Neutrophil (primary cell): ENCODE data around the gene FAM174C.
"Not testable (repeated sequence)": the region's sequence is repeated elsewhere in the genome, so short reads cannot be mapped to it uniquely, and the experiment has no call there.

ENCODE experiments used
- H3K27ac ChIP-seq: fragments of 200-600 bp; sonication (generic); 2 replicates; pipeline ENCODE4 v1.5.1; 2016; ENCODE audit warnings: mild to moderate bottlenecking, moderate library complexity
- H3K27me3 ChIP-seq: fragments of 200-600 bp; sonication (generic); 2 replicates; pipeline ENCODE4 v1.6.0; 2016; ENCODE audit warnings: mild to moderate bottlenecking
- H3K36me3 ChIP-seq: fragments of 200-600 bp; sonication (generic); 2 replicates; pipeline ENCODE4 v1.5.1; 2017
- H3K4me1 ChIP-seq, 2 experiments: fragments of 200-600 bp in 1 of 2; sonication (generic) in 1 of 2; 1 replicate in 1 of 2; 2 replicates in 1 of 2; pipeline versions ENCODE4 v1.5.1 to v1.6.1; 2013 to 2016; ENCODE audit warnings: low read depth in 1 of 2, low read length in 1 of 2, mild to moderate bottlenecking in 1 of 2, moderate library complexity in 1 of 2; ENCODE audit not compliant: control insufficient read depth in 1 of 2, insufficient read depth in 1 of 2
- H3K4me3 ChIP-seq, 2 experiments: fragments of 200-600 bp in 1 of 2; sonication (generic) in 1 of 2; 1 replicate in 1 of 2; 2 replicates in 1 of 2; pipeline ENCODE4 v1.5.1; 2013 to 2016; ENCODE audit warnings: low read depth in 1 of 2, low read length in 1 of 2, mild to moderate bottlenecking in 1 of 2, moderate library complexity in 1 of 2
- H3K9me3 ChIP-seq: fragments of 200-600 bp; sonication (generic); 2 replicates; pipeline ENCODE4 v1.5.1; 2016
- TF ChIP-seq, protein P1 (sequence below): fragments of 200-600 bp; sonication (generic); IDR thresholded peaks from 2 replicates; pipeline ENCODE4 v1.5.1; 2016; ENCODE audit warnings: antibody characterized with exemption

Gene FAM174C

DNA sequence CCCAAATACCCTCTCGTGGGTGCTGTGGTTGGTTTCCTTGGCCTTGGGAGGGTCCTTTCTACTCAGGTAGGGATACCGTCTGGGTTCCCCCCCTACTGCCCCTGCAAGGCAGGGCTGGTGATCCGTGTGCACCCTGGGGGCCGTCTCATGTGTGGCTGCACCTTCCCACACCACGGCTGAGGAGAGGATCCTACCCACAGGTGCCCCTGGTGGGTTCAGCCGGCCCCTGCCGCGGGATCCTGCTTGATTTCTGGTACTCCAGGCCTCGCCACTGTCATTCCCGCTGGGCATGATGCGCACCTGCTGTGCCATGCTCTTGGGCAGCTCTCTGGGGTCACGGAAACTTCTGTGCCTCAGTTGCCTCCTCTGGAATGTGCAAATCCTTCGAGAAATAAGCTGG, 41.1 kb downstream of the FAM174C start:
- peaks cover 0 to 5% of the 10 kb centered on the region in 2 experiments for H3K4me1 ChIP-seq
- peaks cover 77% of the 10 kb centered on the region for H3K27me3 ChIP-seq
- no peak overlapping the region for H3K4me3 ChIP-seq
- H3K9me3 ChIP-seq = no peaks in the 10 kb centered on the region
- H3K27ac ChIP-seq = no peak overlapping the region
- no peaks in the 10 kb centered on the region for H3K36me3 ChIP-seq
- TF ChIP-seq, protein P1, sequence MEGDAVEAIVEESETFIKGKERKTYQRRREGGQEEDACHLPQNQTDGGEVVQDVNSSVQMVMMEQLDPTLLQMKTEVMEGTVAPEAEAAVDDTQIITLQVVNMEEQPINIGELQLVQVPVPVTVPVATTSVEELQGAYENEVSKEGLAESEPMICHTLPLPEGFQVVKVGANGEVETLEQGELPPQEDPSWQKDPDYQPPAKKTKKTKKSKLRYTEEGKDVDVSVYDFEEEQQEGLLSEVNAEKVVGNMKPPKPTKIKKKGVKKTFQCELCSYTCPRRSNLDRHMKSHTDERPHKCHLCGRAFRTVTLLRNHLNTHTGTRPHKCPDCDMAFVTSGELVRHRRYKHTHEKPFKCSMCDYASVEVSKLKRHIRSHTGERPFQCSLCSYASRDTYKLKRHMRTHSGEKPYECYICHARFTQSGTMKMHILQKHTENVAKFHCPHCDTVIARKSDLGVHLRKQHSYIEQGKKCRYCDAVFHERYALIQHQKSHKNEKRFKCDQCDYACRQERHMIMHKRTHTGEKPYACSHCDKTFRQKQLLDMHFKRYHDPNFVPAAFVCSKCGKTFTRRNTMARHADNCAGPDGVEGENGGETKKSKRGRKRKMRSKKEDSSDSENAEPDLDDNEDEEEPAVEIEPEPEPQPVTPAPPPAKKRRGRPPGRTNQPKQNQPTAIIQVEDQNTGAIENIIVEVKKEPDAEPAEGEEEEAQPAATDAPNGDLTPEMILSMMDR = no peak

DNA sequence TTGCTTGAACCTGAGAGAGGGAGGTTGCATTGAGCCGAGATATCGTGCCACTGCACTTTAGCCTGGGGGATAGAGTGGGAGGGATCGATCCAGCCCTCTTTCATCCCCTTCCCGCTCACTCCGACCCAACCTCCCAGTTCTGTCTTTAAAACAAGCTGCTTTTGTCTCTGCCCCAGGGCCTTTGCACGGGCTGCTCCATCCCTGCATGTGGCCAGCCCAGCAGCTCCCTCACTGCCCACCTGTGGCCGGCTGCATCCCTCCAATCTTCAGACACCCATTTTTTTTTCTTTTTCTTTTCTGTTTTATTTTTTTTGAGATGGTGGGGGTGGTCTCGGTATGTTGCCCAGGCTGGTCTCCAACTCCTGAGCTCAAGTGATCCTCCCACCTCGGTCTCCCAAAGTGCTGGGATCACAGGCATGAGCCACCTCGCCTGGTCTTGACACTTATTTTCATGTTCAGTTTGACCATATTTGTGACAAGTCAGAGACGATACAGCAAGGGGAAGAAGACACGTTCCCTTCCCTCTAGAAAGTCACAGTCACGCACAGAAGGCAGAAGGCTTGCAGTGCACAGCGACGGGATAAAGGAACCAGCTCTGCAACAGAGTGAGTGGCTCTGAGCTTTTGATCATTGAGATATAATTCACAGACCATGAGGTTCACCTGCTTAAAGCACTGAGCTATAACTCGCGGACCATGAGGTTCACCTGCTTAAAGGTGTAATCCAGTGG, 42.1 kb downstream of the FAM174C start:
- H3K27ac ChIP-seq = no peak overlapping the region
- TF ChIP-seq, protein P1 = no peak
- no peak overlapping the region for H3K4me3 ChIP-seq
- no peaks in the 10 kb centered on the region for H3K36me3 ChIP-seq
- peaks cover 0 to 5% of the 10 kb centered on the region in 2 experiments for H3K4me1 ChIP-seq
- no peaks in the 10 kb centered on the region for H3K9me3 ChIP-seq
- H3K27me3 ChIP-seq = peaks cover 87% of the 10 kb centered on the region

DNA sequence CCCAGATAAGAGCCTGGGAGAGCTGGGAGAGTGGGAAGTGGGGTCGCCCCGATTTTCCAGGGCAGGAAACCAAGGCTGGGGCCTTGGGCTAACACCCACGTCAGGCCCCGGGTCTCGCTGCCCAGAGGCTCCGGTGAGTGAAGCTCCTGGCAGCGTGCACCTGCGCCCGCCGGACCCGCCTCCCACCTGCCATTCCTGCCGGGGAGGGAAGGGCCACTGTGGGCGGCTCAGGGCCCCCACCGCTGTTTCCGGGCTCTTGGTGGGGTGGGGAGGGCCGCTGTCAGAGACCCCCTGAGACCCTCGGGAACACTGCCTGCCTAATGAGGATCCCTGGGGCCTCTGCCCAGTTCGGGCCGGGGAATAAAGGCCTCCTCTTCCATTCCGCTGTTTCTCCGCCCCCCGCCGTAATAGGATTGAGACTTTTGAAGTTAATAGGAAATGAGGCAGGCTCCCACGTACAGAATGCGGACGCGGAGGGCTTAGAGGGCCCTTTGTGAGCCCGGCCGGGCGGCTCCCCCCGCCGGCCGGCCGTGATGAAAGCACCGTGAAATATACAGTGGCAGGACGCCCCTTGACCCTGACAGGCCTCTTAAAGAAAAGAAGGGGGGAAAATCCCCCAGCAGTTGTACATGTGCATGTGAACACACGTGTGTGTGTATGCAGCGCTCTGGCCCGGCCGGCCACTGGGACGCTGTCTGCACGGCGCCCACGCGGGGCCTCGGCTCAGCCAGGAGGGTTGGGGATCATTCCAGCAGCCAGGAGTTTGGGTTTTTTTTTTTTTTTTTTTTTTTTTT, 43.5 kb downstream of the FAM174C start:
- no peak overlapping the region for H3K27ac ChIP-seq
- TF ChIP-seq, protein P1 = no peak
- no peak overlapping the region for H3K4me3 ChIP-seq
- peaks cover 91% of the 10 kb centered on the region for H3K27me3 ChIP-seq
- no peaks in the 10 kb centered on the region for H3K36me3 ChIP-seq
- H3K9me3 ChIP-seq = no peaks in the 10 kb centered on the region
- peaks cover 0 to 5% of the 10 kb centered on the region in 2 experiments for H3K4me1 ChIP-seq

DNA sequence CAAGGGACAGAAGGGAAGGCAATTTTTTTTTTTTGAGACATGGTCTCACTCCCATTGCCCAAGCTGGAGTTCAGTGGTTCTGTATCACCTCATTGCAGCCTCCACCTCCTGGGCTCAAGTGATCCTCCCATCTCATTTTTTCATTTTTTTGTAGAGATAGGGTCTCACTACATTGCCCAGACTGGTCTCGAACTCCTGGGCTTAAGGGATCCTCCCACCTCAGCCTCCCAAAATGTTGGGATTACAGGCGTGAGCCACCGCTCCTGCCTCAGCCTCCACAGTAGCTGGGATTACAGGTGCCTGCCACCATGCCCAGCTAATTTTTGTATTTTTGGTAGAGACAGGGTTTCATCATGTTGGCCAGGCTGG, 44.9 kb downstream of the FAM174C start:
- H3K27ac ChIP-seq, H3K4me3 ChIP-seq, H3K9me3 ChIP-seq, H3K36me3 ChIP-seq: not testable (repeated sequence)
- Histone ChIP-seq H3K27me3 (peaks cover 91% of the 10 kb centered on the region), H3K4me1 (peaks cover 7 to 14% of the 10 kb centered on the region in 2 experiments)

DNA sequence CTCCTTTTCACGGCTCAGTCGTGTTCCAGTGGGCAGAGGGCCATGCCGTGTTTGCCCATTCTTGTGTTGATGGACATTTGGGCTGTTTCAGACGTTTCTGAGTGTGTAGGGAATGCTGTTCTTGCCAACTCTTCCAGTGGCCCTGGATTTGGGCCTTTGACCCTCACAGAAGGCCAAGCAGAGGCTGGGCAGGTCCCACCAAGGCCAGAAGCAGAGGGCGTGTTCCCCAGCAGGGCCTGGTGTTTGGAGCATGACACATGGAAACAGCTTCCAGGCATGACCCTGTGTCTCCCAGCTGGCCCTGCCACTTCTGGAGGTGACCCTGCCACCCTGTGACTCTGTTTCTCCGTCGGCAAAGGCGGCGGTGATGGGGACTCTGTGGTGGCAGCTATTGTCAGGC, 46.2 kb downstream of the FAM174C start:
- Histone ChIP-seq H3K27ac (no peak overlapping the region), H3K27me3 (peaks cover 91% of the 10 kb centered on the region), H3K4me1 (peaks cover 7 to 9% of the 10 kb centered on the region in 2 experiments), H3K9me3 (no peaks in the 10 kb centered on the region), H3K36me3 (no peaks in the 10 kb centered on the region), H3K4me3 (no peak overlapping the region)
- TF ChIP-seq, protein P1 = no peak
